Esophagus squamous epithelium (tissue), 5 donors: ENCODE measurements around the gene GPR137C. TPM values are rescaled to one million over a fixed set of nuclear protein-coding genes. Genes with fewer than 3 reads are reported as not detected.

Experiments used
- DNase-seq: peaks from one replicate; lab custom pipeline; 2025; lab: John Stamatoyannopoulos, UW
- H3K27ac ChIP-seq, 4 donors: fragments of 200-600 bp; sonication (generic); one replicate each; pipeline ENCODE4 v1.5.1; 2016 to 2019; ENCODE audit warnings: mild to moderate bottlenecking in 1 of 4
- H3K27me3 ChIP-seq, 4 donors: fragments of 200-600 bp; sonication (generic); 1 replicate in 3 of 4; 2 replicates in 1 of 4; pipeline versions ENCODE4 v1.5.1 to v1.6.0; 2017 to 2021; ENCODE audit warnings: antibody characterized with exemption in 1 of 4
- H3K36me3 ChIP-seq, 3 donors: fragments of 200-600 bp; sonication (generic); one replicate each; pipeline ENCODE4 v1.5.1; 2016 to 2019
- H3K4me1 ChIP-seq, 3 donors: fragments of 200-600 bp; sonication (generic); one replicate each; pipeline ENCODE4 v1.5.1; 2017 to 2019
- H3K4me3 ChIP-seq, 4 donors: fragments of 200-600 bp; sonication (generic); 1 replicate in 3 of 4; 2 replicates in 1 of 4; pipeline ENCODE4 v1.5.1; 2016 to 2019; ENCODE audit warnings: mild to moderate bottlenecking in 2 of 4, moderate library complexity in 1 of 4
- H3K9me3 ChIP-seq, 3 donors: fragments of 200-600 bp; sonication (generic); one replicate each; pipeline ENCODE4 v1.5.1; 2016 to 2019
- CTCF ChIP-seq, 6 experiments: fragments of 450-650 bp in 4 of 6; fragments of 200-600 bp in 2 of 6; sonication (generic) in 2 of 6; IDR thresholded peaks; one replicate each; pipeline ENCODE4 v1.5.1; 2016 to 2019; ENCODE audit warnings: antibody characterized with exemption in 6 of 6, mild to moderate bottlenecking in 4 of 6, moderate library complexity in 4 of 6
- POLR2A ChIP-seq, 4 donors: fragments of 450-650 bp; IDR thresholded peaks; one replicate each; pipeline ENCODE4 v1.6.1; 2017; ENCODE audit warnings: antibody characterized with exemption in 4 of 4, mild to moderate bottlenecking in 4 of 4, moderate library complexity in 3 of 4
- WGBS, 2 donors: methylation state at CpG; one replicate each; pipeline ENCODE4 v1.1.5; 2018; 5-methylcytosine and 5-hydroxymethylcytosine counted together
- intact Hi-C: fragments of 100-400 bp; cut with DNase I; formaldehyde crosslinking; loops from one replicate; pipeline ENCODE4 v1.15.0; 2022
- total RNA-seq, 4 donors: library from RNA; depleted of rRNA; stranded (reverse); fragments of >200 nt; gene quantifications; one replicate each; pipeline ENCODE4 v1.1.0, GENCODE V29; 2016
- donor health status: DM: yes; HTN: yes; CAD: no.

Gene GPR137C
- total RNA-seq, 4 donors from 2014 or later, result 0.21 to 0.95 (median 0.35) TPM

- no peaks in the 10 kb centered on the region for H3K36me3 ChIP-seq
- H3K9me3 ChIP-seq, result no peaks in the 10 kb centered on the region
- intact Hi-C loops, result no loop called here
- no peaks in the 10 kb centered on the region for H3K4me1 ChIP-seq
- 79 to 95% methylated on average over 1 of the region's 1 CpG for whole genome bisulfite sequencing, 2 donors
- no peak overlapping the region for H3K4me3 ChIP-seq
- H3K27me3 ChIP-seq, result no peaks in the 10 kb centered on the region
- DNase-seq, result no peak
- no peak overlapping the region for H3K27ac ChIP-seq
- TF ChIP-seq POLR2A (IDR thresholded peaks at IDR 0.05), result no peak
- TF ChIP-seq CTCF (IDR thresholded peaks at IDR 0.05), result no peak
Measured at GRCh38 chr14:52619687-52620086, 67.1 kb downstream of the GPR137C start.

- H3K9me3 ChIP-seq, result peaks cover 0 to 3% (median 0%) of the 10 kb centered on the region in 3 donors
- H3K36me3 ChIP-seq, result peaks cover 0 to 56% (median 6%) of the 10 kb centered on the region in 3 donors
- no peak overlapping the region for H3K4me3 ChIP-seq
- H3K27ac ChIP-seq, result no peak overlapping the region
- intact Hi-C loops, result no loop called here
- 88 to 89% methylated on average over 4 of the region's 4 CpGs for WGBS, 2 donors
- DNase-seq, result no peak
- no peaks in the 10 kb centered on the region for H3K27me3 ChIP-seq
- no peak for TF ChIP-seq CTCF (IDR thresholded peaks at IDR 0.05)
- TF ChIP-seq POLR2A (IDR thresholded peaks at IDR 0.05), result no peak
- no peaks in the 10 kb centered on the region for H3K4me1 ChIP-seq
Measured at GRCh38 chr14:52640137-52640536, 87.5 kb downstream of the GPR137C start.

GRCh38 chr14:52641745-52642144 lies 89.1 kb downstream of the GPR137C start:
- no peaks in the 10 kb centered on the region for H3K4me1 ChIP-seq
- intact Hi-C loops, result no loop called here
- H3K9me3 ChIP-seq, result peaks cover 0 to 3% (median 0%) of the 10 kb centered on the region in 3 donors
- no peak overlapping the region for H3K4me3 ChIP-seq
- no peaks in the 10 kb centered on the region for H3K27me3 ChIP-seq
- 93 to 96% methylated on average over 1 of the region's 1 CpG for WGBS, 2 donors
- H3K27ac ChIP-seq, result no peak overlapping the region
- peaks cover 0 to 72% (median 6%) of the 10 kb centered on the region in 3 donors for H3K36me3 ChIP-seq
- TF ChIP-seq POLR2A (IDR thresholded peaks at IDR 0.05) (no peak), CTCF (IDR thresholded peaks at IDR 0.05) (no peak)
- no peak for DNase-seq

- no peaks in the 10 kb centered on the region for H3K4me1 ChIP-seq
- H3K4me3 ChIP-seq, result no peak overlapping the region
- 92 to 100% methylated on average over 1 of the region's 1 CpG for WGBS, 2 donors
- intact Hi-C loops, result no loop called here
- no peaks in the 10 kb centered on the region for H3K9me3 ChIP-seq
- peaks cover 0 to 93% (median 5%) of the 10 kb centered on the region in 3 donors for H3K36me3 ChIP-seq
- TF ChIP-seq CTCF (IDR thresholded peaks at IDR 0.05), result no peak
- no peak for TF ChIP-seq POLR2A (IDR thresholded peaks at IDR 0.05)
- DNase-seq, result no peak
- H3K27ac ChIP-seq, result no peak overlapping the region
- no peaks in the 10 kb centered on the region for H3K27me3 ChIP-seq
Measured at GRCh38 chr14:52649511-52649910, 96.9 kb downstream of the GPR137C start.

- Histone ChIP-seq H3K36me3 (peaks cover 0 to 93% (median 5%) of the 10 kb centered on the region in 3 donors), H3K4me1 (no peaks in the 10 kb centered on the region), H3K4me3 (no peak overlapping the region), H3K27me3 (no peaks in the 10 kb centered on the region), H3K27ac (no peak overlapping the region), H3K9me3 (no peaks in the 10 kb centered on the region)
- no peak for TF ChIP-seq POLR2A (IDR thresholded peaks at IDR 0.05)
- no peak for TF ChIP-seq CTCF (IDR thresholded peaks at IDR 0.05)
- intact Hi-C loops, result no loop called here
- no peak for DNase-seq
- 96 to 97% methylated on average over 3 to 6 of the region's 6 CpGs for WGBS, 2 donors
Measured at GRCh38 chr14:52650774-52651173, 98.1 kb downstream of the GPR137C start.
